Mesendoderm (in vitro differentiated cells): ENCODE data around the gene UBL7.

Source experiments
- DNase-seq: peaks from one replicate; pipeline ENCODE4 v3.0.0; 2013
- H2AK5ac ChIP-seq: 2 replicates; pipeline ENCODE4 v1.6.1; 2013; ENCODE audit warnings: low read length, inconsistent platforms
- H2BK120ac ChIP-seq: 2 replicates; pipeline ENCODE4 v1.6.1; 2013; ENCODE audit warnings: low read depth, mild to moderate bottlenecking, low read length, moderate library complexity, mixed read lengths
- H2BK15ac ChIP-seq: replicated peaks from 2 replicates; pipeline ENCODE4 v1.6.1; 2013; ENCODE audit warnings: low read depth, mild to moderate bottlenecking, moderate library complexity
- H2BK5ac ChIP-seq: 2 replicates; pipeline ENCODE4 v1.6.1; 2013; ENCODE audit warnings: low read length, inconsistent platforms
- H3K18ac ChIP-seq: 2 replicates; pipeline ENCODE4 v1.6.1; 2013; ENCODE audit warnings: mild to moderate bottlenecking, low read length, mixed read lengths
- H3K23ac ChIP-seq: one replicate; pipeline ENCODE4 v1.6.1; 2013; ENCODE audit warnings: low read length
- H3K27ac ChIP-seq: 2 replicates; pipeline ENCODE4 v1.5.1; 2013; ENCODE audit warnings: low read depth, mild to moderate bottlenecking, inconsistent platforms, low read length, moderate library complexity
- H3K27me3 ChIP-seq: 2 replicates; pipeline ENCODE4 v1.6.1; 2013; ENCODE audit warnings: low read length, control low read depth, mild to moderate bottlenecking, inconsistent platforms; ENCODE audit not compliant: insufficient read depth, poor library complexity
- H3K36me3 ChIP-seq: 2 replicates; pipeline ENCODE4 v1.6.1; 2013; ENCODE audit warnings: low read length, inconsistent platforms; ENCODE audit not compliant: control insufficient read depth, insufficient read depth
- H3K4ac ChIP-seq: one replicate; pipeline ENCODE4 v1.6.1; 2013; ENCODE audit warnings: low read depth, mild to moderate bottlenecking, low read length, moderate library complexity
- H3K4me1 ChIP-seq: 2 replicates; pipeline ENCODE4 v1.6.1; 2013; ENCODE audit warnings: low read depth, low read length, inconsistent platforms; ENCODE audit not compliant: control insufficient read depth
- H3K4me2 ChIP-seq: 2 replicates; pipeline ENCODE4 v1.6.1; 2013; ENCODE audit warnings: low read length
- H3K4me3 ChIP-seq: 2 replicates; pipeline ENCODE4 v1.5.1; 2013; ENCODE audit warnings: mild to moderate bottlenecking, low read length
- H3K56ac ChIP-seq: one replicate; pipeline ENCODE4 v1.6.1; 2013; ENCODE audit warnings: low read length
- H3K79me1 ChIP-seq: 2 replicates; pipeline ENCODE4 v1.6.1; 2013; ENCODE audit warnings: low read length, inconsistent platforms
- H3K79me2 ChIP-seq: 2 replicates; pipeline ENCODE4 v1.6.1; 2013; ENCODE audit warnings: mild to moderate bottlenecking, low read length; ENCODE audit not compliant: control insufficient read depth, insufficient read depth
- H3K9ac ChIP-seq: 2 replicates; pipeline ENCODE4 v1.6.1; 2013; ENCODE audit warnings: low read length, inconsistent platforms
- H4K5ac ChIP-seq: one replicate; pipeline ENCODE4 v1.6.1; 2013; ENCODE audit warnings: low read length
- H4K8ac ChIP-seq: one replicate; pipeline ENCODE4 v1.6.1; 2013; ENCODE audit warnings: low read depth, mild to moderate bottlenecking, control low read depth, low read length, moderate library complexity
- WGBS: extraction: QIAGEN DNeasy Blood & Tissue Kit; methylation state at CpG from one replicate; pipeline ENCODE4 v1.1.7; 2013; ENCODE audit warnings: low lambda C conversion rate, missing lambda C conversion rate; ENCODE audit not compliant: insufficient coverage; ENCODE audit errors: extremely low coverage; 5-methylcytosine and 5-hydroxymethylcytosine counted together

Gene UBL7

GRCh38 chr15:74430510-74430951, 30.4 kb downstream of the UBL7 start:
- no peak overlapping the region for H3K27ac ChIP-seq
- H3K4ac ChIP-seq: no peak overlapping the region
- H3K4me3 ChIP-seq: no peak overlapping the region
- no peak overlapping the region for H2AK5ac ChIP-seq
- no peak overlapping the region for H3K23ac ChIP-seq
- H2BK5ac ChIP-seq: no peak overlapping the region
- WGBS: no CpG with 5 or more reads among the region's 6 CpGs
- H4K5ac ChIP-seq: no peak overlapping the region
- H2BK15ac ChIP-seq: no peak overlapping the region
- H3K79me2 ChIP-seq: peaks cover 14% of the 10 kb centered on the region
- H3K4me1 ChIP-seq: peaks cover 10% of the 10 kb centered on the region
- H3K56ac ChIP-seq: no peak overlapping the region
- no peak overlapping the region for H2BK120ac ChIP-seq
- H3K27me3 ChIP-seq: no peaks in the 10 kb centered on the region
- no peak for DNase-seq
- no peaks in the 10 kb centered on the region for H3K36me3 ChIP-seq
- H4K8ac ChIP-seq: no peak overlapping the region
- H3K18ac ChIP-seq: no peak overlapping the region
- H3K9ac ChIP-seq: no peak overlapping the region
- peaks cover 24% of the 10 kb centered on the region for H3K79me1 ChIP-seq
- no peak overlapping the region for H3K4me2 ChIP-seq

DNA sequence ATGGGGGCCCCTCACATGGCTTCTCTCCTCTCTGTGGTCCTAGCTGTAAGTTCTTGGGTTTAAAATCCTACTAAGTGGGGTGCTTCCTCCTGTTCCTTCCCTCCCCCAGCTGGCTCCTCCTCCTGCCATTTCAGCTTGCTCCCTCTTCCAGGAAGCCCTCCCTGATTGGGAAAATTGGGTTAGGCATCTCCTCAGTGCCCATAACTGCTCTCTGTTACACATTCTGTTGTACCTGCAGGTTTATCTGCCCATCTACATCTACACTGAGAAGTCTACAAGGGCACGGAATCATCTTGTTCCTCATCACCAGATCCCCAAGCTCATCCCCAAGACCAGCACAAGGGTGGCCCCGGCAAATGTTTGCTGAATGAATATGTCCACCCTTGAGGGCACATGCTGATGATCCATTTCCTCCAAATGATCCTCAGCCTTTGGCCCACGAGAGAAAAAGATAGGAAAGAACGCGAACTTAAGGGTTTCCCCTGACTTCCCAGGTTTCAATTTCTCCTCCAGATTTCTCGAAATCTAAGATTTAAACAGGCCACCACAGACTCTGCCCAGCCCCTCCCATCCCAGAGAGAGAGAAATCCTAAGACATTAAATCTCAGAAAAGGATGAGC, 31.1 kb downstream of the UBL7 start:
- DNase-seq: no peak
- Histone ChIP-seq H3K56ac (no peak overlapping the region), H3K79me1 (peaks cover 24% of the 10 kb centered on the region), H3K4me2 (no peak overlapping the region), H3K4me1 (peaks cover 10% of the 10 kb centered on the region), H2BK15ac (no peak overlapping the region), H3K4ac (no peak overlapping the region), H3K36me3 (no peaks in the 10 kb centered on the region), H4K8ac (no peak overlapping the region), H3K23ac (no peak overlapping the region), H3K9ac (no peak overlapping the region), H2BK5ac (no peak overlapping the region), H2BK120ac (no peak overlapping the region), H3K27ac (no peak overlapping the region), H3K27me3 (no peaks in the 10 kb centered on the region), H3K18ac (no peak overlapping the region), H3K4me3 (no peak overlapping the region), H4K5ac (no peak overlapping the region), H3K79me2 (peaks cover 14% of the 10 kb centered on the region), H2AK5ac (no peak overlapping the region)
- no CpG with 5 or more reads among the region's 6 CpGs for WGBS

- peaks cover 14% of the 10 kb centered on the region for H3K79me2 ChIP-seq
- no peak overlapping the region for H3K4me2 ChIP-seq
- no peaks in the 10 kb centered on the region for H3K36me3 ChIP-seq
- no peak overlapping the region for H3K4me3 ChIP-seq
- WGBS: no CpG with 5 or more reads among the region's 14 CpGs
- no peak overlapping the region for H3K27ac ChIP-seq
- peaks cover 27% of the 10 kb centered on the region for H3K79me1 ChIP-seq
- no peak overlapping the region for H4K5ac ChIP-seq
- no peak overlapping the region for H2BK120ac ChIP-seq
- H2BK5ac ChIP-seq: no peak overlapping the region
- H3K56ac ChIP-seq: peak overlapping the region; percentile 73
- H3K4ac ChIP-seq: no peak overlapping the region
- peaks cover 7% of the 10 kb centered on the region for H3K4me1 ChIP-seq
- no peak overlapping the region for H3K18ac ChIP-seq
- H2BK15ac ChIP-seq: no peak overlapping the region
- no peak for DNase-seq
- H3K23ac ChIP-seq: peak overlapping the region; percentile 45
- no peak overlapping the region for H2AK5ac ChIP-seq
- H4K8ac ChIP-seq: no peak overlapping the region
- no peak overlapping the region for H3K9ac ChIP-seq
- H3K27me3 ChIP-seq: no peaks in the 10 kb centered on the region
These were observed 31.8 kb downstream of the UBL7 start for GRCh38 chr15:74428970-74429780.

- Histone ChIP-seq H4K8ac (no peak overlapping the region), H2AK5ac (no peak overlapping the region), H3K4ac (no peak overlapping the region), H2BK120ac (no peak overlapping the region), H3K36me3 (no peaks in the 10 kb centered on the region), H3K79me2 (peaks cover 14% of the 10 kb centered on the region), H3K23ac (no peak overlapping the region), H3K18ac (no peak overlapping the region), H3K27me3 (no peaks in the 10 kb centered on the region), H3K4me3 (no peak overlapping the region), H3K27ac (no peak overlapping the region), H3K79me1 (peaks cover 27% of the 10 kb centered on the region), H3K56ac (no peak overlapping the region), H3K4me2 (no peak overlapping the region), H2BK15ac (no peak overlapping the region), H4K5ac (no peak overlapping the region), H3K9ac (no peak overlapping the region), H3K4me1 (peaks cover 8% of the 10 kb centered on the region), H2BK5ac (no peak overlapping the region)
- no CpG with 5 or more reads among the region's 5 CpGs for WGBS
- no peak for DNase-seq
These were observed 32.5 kb downstream of the UBL7 start for GRCh38 chr15:74428442-74428787.

- Histone ChIP-seq H3K4me2 (no peak overlapping the region), H4K8ac (no peak overlapping the region), H3K79me1 (peaks cover 27% of the 10 kb centered on the region), H3K9ac (no peak overlapping the region), H3K27me3 (no peaks in the 10 kb centered on the region), H3K4me3 (no peak overlapping the region), H2BK120ac (no peak overlapping the region), H2BK5ac (no peak overlapping the region), H3K79me2 (peaks cover 14% of the 10 kb centered on the region), H3K56ac (no peak overlapping the region), H4K5ac (no peak overlapping the region), H3K23ac (no peak overlapping the region), H2AK5ac (no peak overlapping the region), H3K4ac (no peak overlapping the region), H3K18ac (no peak overlapping the region), H3K36me3 (no peaks in the 10 kb centered on the region), H3K4me1 (peaks cover 14% of the 10 kb centered on the region), H3K27ac (no peak overlapping the region), H2BK15ac (no peak overlapping the region)
- no CpG with 5 or more reads among the region's 9 CpGs for WGBS
- no peak for DNase-seq
These were observed 33.1 kb downstream of the UBL7 start for GRCh38 chr15:74427607-74428441.
